ENCODE measurements around the gene PPP1R7.

The PPP1R7 gene

DNA sequence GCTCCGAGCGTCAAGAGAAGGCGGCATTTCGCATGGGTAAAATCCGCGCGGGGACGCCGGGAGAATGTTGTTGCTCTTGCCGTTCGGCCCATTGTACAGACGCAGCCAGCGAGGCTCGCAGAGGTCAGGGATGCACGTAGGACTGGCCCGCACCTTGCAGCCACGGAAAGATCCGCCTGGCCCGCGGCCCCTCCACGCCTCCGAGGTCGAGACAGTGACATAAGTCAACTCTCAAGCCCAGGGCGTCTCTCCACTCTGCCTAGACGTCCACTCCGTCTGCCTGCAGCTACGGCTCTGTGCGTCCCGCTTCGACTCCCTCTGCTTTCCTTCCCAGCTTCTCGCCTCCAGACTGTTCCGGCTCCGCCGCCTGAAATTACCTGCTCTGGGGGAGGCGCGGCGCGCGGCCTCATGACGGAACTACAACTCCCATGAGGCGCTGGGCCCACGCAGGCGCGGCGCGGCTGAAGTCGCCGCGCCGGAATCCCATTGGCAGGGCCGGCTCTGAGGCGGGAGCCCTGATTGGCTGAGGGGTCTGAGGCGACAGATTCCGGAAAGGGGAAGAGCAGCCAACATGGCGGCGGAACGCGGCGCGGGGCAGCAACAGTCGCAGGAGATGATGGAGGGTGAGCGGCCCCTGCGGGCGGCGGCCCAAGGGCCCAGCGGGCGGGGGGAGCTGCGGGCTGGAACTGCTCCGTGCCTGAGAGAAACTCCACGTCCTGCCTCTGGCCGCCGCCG, at the start of gene PPP1R7 (continued):
- TF ChIP-seq, protein P1, sequence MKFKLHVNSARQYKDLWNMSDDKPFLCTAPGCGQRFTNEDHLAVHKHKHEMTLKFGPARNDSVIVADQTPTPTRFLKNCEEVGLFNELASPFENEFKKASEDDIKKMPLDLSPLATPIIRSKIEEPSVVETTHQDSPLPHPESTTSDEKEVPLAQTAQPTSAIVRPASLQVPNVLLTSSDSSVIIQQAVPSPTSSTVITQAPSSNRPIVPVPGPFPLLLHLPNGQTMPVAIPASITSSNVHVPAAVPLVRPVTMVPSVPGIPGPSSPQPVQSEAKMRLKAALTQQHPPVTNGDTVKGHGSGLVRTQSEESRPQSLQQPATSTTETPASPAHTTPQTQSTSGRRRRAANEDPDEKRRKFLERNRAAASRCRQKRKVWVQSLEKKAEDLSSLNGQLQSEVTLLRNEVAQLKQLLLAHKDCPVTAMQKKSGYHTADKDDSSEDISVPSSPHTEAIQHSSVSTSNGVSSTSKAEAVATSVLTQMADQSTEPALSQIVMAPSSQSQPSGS (tag by site-specific recombination; IDR thresholded peaks at IDR 0.05; ENCODE audit: low read depth) = no peak
- TF ChIP-seq, protein P2, sequence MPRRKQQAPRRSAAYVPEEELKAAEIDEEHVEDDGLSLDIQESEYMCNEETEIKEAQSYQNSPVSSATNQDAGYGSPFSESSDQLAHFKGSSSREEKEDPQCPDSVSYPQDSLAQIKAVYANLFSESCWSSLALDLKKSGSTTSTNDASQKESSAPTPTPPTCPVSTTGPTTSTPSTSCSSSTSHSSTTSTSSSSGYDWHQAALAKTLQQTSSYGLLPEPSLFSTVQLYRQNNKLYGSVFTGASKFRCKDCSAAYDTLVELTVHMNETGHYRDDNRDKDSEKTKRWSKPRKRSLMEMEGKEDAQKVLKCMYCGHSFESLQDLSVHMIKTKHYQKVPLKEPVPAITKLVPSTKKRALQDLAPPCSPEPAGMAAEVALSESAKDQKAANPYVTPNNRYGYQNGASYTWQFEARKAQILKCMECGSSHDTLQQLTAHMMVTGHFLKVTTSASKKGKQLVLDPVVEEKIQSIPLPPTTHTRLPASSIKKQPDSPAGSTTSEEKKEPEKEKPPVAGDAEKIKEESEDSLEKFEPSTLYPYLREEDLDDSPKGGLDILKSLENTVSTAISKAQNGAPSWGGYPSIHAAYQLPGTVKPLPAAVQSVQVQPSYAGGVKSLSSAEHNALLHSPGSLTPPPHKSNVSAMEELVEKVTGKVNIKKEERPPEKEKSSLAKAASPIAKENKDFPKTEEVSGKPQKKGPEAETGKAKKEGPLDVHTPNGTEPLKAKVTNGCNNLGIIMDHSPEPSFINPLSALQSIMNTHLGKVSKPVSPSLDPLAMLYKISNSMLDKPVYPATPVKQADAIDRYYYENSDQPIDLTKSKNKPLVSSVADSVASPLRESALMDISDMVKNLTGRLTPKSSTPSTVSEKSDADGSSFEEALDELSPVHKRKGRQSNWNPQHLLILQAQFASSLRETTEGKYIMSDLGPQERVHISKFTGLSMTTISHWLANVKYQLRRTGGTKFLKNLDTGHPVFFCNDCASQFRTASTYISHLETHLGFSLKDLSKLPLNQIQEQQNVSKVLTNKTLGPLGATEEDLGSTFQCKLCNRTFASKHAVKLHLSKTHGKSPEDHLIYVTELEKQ (tag by site-specific recombination; IDR thresholded peaks at IDR 0.05; ENCODE audit: borderline replicate concordance) = no peak
- TF ChIP-seq SP7 (tag by site-specific recombination; IDR thresholded peaks at IDR 0.05) = peak; percentile 72
- TF ChIP-seq, protein P3, sequence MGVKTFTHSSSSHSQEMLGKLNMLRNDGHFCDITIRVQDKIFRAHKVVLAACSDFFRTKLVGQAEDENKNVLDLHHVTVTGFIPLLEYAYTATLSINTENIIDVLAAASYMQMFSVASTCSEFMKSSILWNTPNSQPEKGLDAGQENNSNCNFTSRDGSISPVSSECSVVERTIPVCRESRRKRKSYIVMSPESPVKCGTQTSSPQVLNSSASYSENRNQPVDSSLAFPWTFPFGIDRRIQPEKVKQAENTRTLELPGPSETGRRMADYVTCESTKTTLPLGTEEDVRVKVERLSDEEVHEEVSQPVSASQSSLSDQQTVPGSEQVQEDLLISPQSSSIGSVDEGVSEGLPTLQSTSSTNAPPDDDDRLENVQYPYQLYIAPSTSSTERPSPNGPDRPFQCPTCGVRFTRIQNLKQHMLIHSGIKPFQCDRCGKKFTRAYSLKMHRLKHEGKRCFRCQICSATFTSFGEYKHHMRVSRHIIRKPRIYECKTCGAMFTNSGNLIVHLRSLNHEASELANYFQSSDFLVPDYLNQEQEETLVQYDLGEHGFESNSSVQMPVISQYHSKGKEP (tag by site-specific recombination; IDR thresholded peaks at IDR 0.05) = no peak
- TF ChIP-seq ZNF404 (tag by site-specific recombination; IDR thresholded peaks at IDR 0.05) = no peak
- TF ChIP-seq ZNF16 (tag by site-specific recombination; IDR thresholded peaks at IDR 0.05; ENCODE audit: low read depth) = no peak
- peak; percentile 7; the same call in 1 of the 2 replicates for TF ChIP-seq ZNF10 (tag by site-specific recombination; IDR thresholded peaks at IDR 0.05)
- TF ChIP-seq, protein P4, sequence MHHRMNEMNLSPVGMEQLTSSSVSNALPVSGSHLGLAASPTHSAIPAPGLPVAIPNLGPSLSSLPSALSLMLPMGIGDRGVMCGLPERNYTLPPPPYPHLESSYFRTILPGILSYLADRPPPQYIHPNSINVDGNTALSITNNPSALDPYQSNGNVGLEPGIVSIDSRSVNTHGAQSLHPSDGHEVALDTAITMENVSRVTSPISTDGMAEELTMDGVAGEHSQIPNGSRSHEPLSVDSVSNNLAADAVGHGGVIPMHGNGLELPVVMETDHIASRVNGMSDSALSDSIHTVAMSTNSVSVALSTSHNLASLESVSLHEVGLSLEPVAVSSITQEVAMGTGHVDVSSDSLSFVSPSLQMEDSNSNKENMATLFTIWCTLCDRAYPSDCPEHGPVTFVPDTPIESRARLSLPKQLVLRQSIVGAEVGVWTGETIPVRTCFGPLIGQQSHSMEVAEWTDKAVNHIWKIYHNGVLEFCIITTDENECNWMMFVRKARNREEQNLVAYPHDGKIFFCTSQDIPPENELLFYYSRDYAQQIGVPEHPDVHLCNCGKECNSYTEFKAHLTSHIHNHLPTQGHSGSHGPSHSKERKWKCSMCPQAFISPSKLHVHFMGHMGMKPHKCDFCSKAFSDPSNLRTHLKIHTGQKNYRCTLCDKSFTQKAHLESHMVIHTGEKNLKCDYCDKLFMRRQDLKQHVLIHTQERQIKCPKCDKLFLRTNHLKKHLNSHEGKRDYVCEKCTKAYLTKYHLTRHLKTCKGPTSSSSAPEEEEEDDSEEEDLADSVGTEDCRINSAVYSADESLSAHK (tag by site-specific recombination; IDR thresholded peaks at IDR 0.05) = no peak
- TF ChIP-seq ZSCAN16 (tag by site-specific recombination; IDR thresholded peaks at IDR 0.05) = no peak
- TF ChIP-seq, protein P5, sequence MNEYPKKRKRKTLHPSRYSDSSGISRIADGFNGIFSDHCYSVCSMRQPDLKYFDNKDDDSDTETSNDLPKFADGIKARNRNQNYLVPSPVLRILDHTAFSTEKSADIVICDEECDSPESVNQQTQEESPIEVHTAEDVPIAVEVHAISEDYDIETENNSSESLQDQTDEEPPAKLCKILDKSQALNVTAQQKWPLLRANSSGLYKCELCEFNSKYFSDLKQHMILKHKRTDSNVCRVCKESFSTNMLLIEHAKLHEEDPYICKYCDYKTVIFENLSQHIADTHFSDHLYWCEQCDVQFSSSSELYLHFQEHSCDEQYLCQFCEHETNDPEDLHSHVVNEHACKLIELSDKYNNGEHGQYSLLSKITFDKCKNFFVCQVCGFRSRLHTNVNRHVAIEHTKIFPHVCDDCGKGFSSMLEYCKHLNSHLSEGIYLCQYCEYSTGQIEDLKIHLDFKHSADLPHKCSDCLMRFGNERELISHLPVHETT (tag by site-specific recombination; IDR thresholded peaks at IDR 0.05) = peak; percentile 81
- peak; percentile 78; the same call in 1 of the 2 replicates for TF ChIP-seq ZNF501 (tag by site-specific recombination; IDR thresholded peaks at IDR 0.05)
- no peak for TF ChIP-seq ZBTB1 (tag by site-specific recombination; IDR thresholded peaks at IDR 0.05)
- TF ChIP-seq, protein P6, sequence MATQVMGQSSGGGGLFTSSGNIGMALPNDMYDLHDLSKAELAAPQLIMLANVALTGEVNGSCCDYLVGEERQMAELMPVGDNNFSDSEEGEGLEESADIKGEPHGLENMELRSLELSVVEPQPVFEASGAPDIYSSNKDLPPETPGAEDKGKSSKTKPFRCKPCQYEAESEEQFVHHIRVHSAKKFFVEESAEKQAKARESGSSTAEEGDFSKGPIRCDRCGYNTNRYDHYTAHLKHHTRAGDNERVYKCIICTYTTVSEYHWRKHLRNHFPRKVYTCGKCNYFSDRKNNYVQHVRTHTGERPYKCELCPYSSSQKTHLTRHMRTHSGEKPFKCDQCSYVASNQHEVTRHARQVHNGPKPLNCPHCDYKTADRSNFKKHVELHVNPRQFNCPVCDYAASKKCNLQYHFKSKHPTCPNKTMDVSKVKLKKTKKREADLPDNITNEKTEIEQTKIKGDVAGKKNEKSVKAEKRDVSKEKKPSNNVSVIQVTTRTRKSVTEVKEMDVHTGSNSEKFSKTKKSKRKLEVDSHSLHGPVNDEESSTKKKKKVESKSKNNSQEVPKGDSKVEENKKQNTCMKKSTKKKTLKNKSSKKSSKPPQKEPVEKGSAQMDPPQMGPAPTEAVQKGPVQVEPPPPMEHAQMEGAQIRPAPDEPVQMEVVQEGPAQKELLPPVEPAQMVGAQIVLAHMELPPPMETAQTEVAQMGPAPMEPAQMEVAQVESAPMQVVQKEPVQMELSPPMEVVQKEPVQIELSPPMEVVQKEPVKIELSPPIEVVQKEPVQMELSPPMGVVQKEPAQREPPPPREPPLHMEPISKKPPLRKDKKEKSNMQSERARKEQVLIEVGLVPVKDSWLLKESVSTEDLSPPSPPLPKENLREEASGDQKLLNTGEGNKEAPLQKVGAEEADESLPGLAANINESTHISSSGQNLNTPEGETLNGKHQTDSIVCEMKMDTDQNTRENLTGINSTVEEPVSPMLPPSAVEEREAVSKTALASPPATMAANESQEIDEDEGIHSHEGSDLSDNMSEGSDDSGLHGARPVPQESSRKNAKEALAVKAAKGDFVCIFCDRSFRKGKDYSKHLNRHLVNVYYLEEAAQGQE (tag by site-specific recombination; IDR thresholded peaks at IDR 0.05) = 0 out of 2 replicates have a peak, but pooled peaks have one; percentile 12
- TF ChIP-seq REPIN1 (tag by site-specific recombination; IDR thresholded peaks at IDR 0.05; ENCODE audit: low read depth) = peak; percentile 90; the same call in 1 of the 2 replicates
- TF ChIP-seq ZFP41 (tag by site-specific recombination; IDR thresholded peaks at IDR 0.05; ENCODE audit: borderline replicate concordance) = no peak
- no peak for TF ChIP-seq ZIC2 (tag by site-specific recombination; IDR thresholded peaks at IDR 0.05)
- 0 out of 2 replicates have a peak, but pooled peaks have one; percentile 50 for TF ChIP-seq GLI4 (tag by site-specific recombination; IDR thresholded peaks at IDR 0.05)
- TF ChIP-seq BCL11B (tag by site-specific recombination; IDR thresholded peaks at IDR 0.05; ENCODE audit: low read depth) = 0 out of 2 replicates have a peak, but pooled peaks have one; percentile 59
- TF ChIP-seq, protein P7, sequence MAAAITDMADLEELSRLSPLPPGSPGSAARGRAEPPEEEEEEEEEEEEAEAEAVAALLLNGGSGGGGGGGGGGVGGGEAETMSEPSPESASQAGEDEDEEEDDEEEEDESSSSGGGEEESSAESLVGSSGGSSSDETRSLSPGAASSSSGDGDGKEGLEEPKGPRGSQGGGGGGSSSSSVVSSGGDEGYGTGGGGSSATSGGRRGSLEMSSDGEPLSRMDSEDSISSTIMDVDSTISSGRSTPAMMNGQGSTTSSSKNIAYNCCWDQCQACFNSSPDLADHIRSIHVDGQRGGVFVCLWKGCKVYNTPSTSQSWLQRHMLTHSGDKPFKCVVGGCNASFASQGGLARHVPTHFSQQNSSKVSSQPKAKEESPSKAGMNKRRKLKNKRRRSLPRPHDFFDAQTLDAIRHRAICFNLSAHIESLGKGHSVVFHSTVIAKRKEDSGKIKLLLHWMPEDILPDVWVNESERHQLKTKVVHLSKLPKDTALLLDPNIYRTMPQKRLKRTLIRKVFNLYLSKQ (tag by site-specific recombination; IDR thresholded peaks at IDR 0.05; ENCODE audit: borderline replicate concordance) = no peak
